Thoracic aorta (tissue), 2 donors: Measurements from ENCODE around the gene CAMSAP1. TPM values are rescaled to one million over a fixed set of nuclear protein-coding genes. Genes with fewer than 3 reads are reported as not detected.

Experiments
- ATAC-seq: fragments of 150-250 bp; one replicate; pipeline ENCODE4 v1.8.0; 2017; ENCODE audit warnings: low read depth; ENCODE audit not compliant: insufficient number of reproducible peaks, low FRiP score
- DNase-seq: peaks from one replicate; pipeline ENCODE4 v3.0.0-alpha.2; 2020; ENCODE audit warnings: low spot score
- H3K27ac ChIP-seq, 2 donors: fragments of 200-600 bp; sonication (generic); 1 replicate in 1 of 2; 2 replicates in 1 of 2; pipeline ENCODE4 v1.5.1; 2016; ENCODE audit warnings: mild to moderate bottlenecking in 2 of 2, moderate library complexity in 2 of 2
- H3K27me3 ChIP-seq: fragments of 200-600 bp; sonication (generic); replicated peaks from 2 replicates; pipeline ENCODE4 v1.6.0; 2016; ENCODE audit warnings: mild to moderate bottlenecking; ENCODE audit not compliant: insufficient read depth
- H3K36me3 ChIP-seq: fragments of 200-600 bp; sonication (generic); one replicate; pipeline ENCODE4 v1.5.1; 2016
- H3K4me1 ChIP-seq, 2 donors: fragments of 200-600 bp; sonication (generic); 1 replicate in 1 of 2; 2 replicates in 1 of 2; pipeline versions ENCODE4 v1.5.1 to v1.6.0; 2016; ENCODE audit warnings: low read depth in 2 of 2, mild to moderate bottlenecking in 1 of 2; ENCODE audit not compliant: control insufficient read depth in 1 of 2
- H3K4me3 ChIP-seq: fragments of 200-600 bp; sonication (generic); 2 replicates; pipeline ENCODE4 v1.5.1; 2016; ENCODE audit warnings: mild to moderate bottlenecking
- H3K9me3 ChIP-seq: fragments of 200-600 bp; sonication (generic); 2 replicates; pipeline ENCODE4 v1.5.1; 2016
- total RNA-seq, 2 donors: library from RNA; depleted of rRNA; stranded (reverse); fragments of >200 nt; gene quantifications; one replicate each; pipeline versions ENCODE4 v1.1.0 to v1.2.3, GENCODE V29; 2016
- TF ChIP-seq, protein P1 (sequence below): fragments of 200-600 bp; sonication (generic); IDR thresholded peaks from one replicate; pipeline ENCODE4 v1.5.1; 2019; ENCODE audit warnings: antibody characterized with exemption

CAMSAP1 gene, protein sequence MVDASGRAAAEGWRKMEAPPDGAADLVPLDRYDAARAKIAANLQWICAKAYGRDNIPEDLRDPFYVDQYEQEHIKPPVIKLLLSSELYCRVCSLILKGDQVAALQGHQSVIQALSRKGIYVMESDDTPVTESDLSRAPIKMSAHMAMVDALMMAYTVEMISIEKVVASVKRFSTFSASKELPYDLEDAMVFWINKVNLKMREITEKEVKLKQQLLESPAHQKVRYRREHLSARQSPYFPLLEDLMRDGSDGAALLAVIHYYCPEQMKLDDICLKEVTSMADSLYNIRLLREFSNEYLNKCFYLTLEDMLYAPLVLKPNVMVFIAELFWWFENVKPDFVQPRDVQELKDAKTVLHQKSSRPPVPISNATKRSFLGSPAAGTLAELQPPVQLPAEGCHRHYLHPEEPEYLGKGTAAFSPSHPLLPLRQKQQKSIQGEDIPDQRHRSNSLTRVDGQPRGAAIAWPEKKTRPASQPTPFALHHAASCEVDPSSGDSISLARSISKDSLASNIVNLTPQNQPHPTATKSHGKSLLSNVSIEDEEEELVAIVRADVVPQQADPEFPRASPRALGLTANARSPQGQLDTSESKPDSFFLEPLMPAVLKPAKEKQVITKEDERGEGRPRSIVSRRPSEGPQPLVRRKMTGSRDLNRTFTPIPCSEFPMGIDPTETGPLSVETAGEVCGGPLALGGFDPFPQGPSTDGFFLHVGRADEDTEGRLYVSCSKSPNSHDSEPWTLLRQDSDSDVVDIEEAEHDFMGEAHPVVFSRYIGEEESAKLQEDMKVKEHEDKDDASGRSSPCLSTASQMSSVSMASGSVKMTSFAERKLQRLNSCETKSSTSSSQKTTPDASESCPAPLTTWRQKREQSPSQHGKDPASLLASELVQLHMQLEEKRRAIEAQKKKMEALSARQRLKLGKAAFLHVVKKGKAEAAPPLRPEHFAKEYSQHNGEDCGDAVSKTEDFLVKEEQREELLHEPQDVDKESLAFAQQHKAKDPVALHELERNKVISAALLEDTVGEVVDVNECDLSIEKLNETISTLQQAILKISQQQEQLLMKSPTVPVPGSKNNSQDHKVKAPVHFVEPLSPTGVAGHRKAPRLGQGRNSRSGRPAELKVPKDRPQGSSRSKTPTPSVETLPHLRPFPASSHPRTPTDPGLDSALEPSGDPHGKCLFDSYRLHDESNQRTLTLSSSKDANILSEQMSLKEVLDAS (N-terminal part only)
- 10 to 100 TPM; 19.1 to 20.2 TPM for total RNA-seq

DNA sequence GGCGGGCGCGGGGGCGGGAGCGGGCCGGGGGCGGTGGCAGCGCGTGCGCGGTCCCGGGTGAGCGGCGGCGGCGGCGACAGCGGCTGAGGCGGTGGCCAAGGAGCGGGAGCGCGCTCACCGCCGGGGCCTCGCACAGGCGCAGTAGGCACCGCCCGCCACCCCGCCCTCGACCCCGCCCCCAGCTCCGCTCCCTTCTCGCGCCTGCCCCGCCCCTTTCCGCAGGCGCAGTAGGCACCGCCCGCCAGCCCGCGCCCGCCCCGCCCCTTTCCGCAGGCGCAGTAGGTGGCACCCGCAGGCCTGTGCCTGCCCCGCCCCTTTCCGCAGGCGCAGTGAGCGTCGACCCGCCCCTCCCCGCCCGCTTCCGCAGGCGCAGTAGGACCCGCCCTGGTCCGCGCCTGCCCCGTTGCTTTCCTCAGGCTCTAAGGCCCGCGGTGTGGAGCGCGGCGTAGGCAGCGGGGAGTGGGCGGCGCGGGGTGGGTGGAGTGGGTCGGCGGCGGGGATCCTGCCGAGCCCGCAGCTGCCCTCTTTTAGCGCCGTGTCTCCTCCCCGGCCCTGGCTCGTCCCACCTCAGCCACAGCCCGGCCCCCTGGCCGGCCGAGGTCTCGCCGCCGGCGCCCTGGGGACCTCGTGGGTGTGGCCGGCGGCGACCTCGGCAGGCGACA is at the start of gene CAMSAP1:
TSS of gene CAMSAP1 (minus strand) at position 116 of the 662 bp plus-strand sequence. CDS start 387 bp downstream, outside the sequence.
- ATAC-seq (peak; percentile 81), DNase-seq (peak; percentile 45)
- Histone ChIP-seq H3K36me3 (no peaks in the 10 kb centered on the region), H3K9me3 (no peaks in the 10 kb centered on the region), H3K4me1 (peaks cover 24 to 35% of the 10 kb centered on the region in 2 donors), H3K27me3 (no peaks in the 10 kb centered on the region), H3K27ac (peak within 1 kb of the TSS; percentile 16 to 57), H3K4me3 (peak within 1 kb of the TSS; percentile 78)
- TF ChIP-seq, protein P1, sequence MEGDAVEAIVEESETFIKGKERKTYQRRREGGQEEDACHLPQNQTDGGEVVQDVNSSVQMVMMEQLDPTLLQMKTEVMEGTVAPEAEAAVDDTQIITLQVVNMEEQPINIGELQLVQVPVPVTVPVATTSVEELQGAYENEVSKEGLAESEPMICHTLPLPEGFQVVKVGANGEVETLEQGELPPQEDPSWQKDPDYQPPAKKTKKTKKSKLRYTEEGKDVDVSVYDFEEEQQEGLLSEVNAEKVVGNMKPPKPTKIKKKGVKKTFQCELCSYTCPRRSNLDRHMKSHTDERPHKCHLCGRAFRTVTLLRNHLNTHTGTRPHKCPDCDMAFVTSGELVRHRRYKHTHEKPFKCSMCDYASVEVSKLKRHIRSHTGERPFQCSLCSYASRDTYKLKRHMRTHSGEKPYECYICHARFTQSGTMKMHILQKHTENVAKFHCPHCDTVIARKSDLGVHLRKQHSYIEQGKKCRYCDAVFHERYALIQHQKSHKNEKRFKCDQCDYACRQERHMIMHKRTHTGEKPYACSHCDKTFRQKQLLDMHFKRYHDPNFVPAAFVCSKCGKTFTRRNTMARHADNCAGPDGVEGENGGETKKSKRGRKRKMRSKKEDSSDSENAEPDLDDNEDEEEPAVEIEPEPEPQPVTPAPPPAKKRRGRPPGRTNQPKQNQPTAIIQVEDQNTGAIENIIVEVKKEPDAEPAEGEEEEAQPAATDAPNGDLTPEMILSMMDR, result no peak

DNA sequence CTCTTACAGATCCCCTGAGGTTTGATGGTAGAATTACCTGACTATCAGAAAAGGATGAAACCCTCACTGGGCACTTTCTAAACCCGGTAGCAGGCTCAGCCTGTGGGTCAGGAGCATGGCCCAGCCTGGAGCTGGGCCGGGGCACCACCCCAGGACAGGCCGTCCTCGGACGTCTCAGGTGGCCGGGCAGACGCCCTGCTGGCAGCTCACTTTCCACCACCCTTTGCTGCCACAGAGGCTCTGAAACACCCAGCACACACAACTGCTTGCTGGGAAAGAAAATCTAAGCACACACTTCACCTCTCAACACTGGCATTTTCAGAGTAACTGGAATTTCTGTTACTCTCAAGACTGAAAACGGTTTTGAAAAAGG is 49.4 kb upstream of the CAMSAP1 start:
- Histone ChIP-seq H3K9me3 (no peaks in the 10 kb centered on the region), H3K27me3 (no peaks in the 10 kb centered on the region), H3K27ac (no peak overlapping the region), H3K4me1 (peaks cover 3 to 16% of the 10 kb centered on the region in 2 donors), H3K4me3 (no peak overlapping the region), H3K36me3 (peaks cover 17% of the 10 kb centered on the region)
- DNase-seq, result no peak
- ATAC-seq, result no peak
- TF ChIP-seq, protein P1, result no peak

DNA sequence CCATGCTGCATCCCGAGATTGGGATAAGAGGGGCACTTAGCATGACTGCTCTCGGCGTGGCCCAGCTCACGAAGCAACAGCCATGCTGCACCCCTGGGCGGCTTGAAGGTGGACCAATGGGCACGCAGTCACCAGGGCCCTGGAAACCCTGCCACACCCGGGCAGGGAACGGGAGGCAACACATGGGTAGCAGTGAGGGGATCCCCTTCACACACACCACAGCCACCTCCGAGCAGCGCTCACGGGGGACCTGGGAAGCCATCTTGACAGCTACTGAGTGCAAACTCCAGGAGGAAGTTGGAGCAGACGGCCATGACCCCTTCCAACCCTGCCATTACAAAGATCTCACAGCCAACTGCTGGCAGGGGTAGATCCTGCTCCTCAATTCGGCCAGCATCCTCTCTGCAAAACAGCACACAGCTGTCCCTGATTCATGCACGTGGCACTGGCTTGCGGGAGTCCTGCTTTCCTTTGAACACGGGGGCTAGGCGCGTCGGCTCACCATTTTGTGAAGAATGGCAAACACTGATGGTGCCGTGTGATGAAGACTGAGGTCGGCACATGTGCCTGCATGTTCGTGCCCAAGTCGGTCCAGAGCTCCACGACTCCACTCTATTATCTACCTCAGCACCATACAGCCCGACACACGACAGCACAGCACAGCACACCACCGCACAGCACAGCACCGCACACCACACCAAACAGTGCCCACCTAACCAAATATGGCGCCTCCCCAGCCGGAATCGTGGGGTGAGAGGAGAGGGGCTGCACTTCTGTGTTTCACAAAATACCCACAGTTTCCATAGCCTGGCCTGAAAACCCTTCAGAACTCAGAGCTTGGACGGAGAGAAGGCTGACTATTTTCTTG is 48.8 kb upstream of the CAMSAP1 start:
- ATAC-seq, result no peak
- no peaks in the 10 kb centered on the region for H3K9me3 ChIP-seq

DNA sequence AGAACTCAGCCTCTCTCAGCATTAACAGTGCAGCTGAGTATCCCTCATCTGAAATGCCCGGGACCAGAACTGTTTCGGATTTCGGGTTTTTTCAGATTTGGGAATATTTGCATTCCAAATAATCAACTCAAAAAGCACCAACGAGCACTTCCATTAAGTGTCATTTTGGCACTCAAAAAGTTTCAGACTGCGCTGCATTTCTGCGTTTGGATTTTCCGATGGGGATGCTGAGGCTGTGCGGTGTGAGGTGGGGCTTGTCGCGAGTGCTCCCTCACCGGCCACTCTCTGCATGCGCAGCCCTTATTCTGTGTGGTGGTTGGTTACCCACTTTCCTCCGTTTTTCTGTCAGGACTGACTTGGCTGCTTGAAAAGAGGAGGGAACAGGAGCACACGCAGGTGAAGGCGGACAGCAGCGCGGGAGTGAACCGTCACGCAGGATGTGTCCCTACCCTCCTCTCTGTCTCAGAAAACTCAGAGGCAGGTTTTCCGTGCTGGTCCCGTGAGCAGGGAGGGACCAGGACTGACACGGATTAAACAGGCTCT is 45.4 kb upstream of the CAMSAP1 start:
- Histone ChIP-seq H3K4me1 (no peaks in the 10 kb centered on the region), H3K36me3 (peaks cover 27% of the 10 kb centered on the region), H3K4me3 (no peak overlapping the region), H3K27me3 (no peaks in the 10 kb centered on the region), H3K9me3 (no peaks in the 10 kb centered on the region), H3K27ac (no peak overlapping the region)
- ATAC-seq (no peak), DNase-seq (no peak)
- TF ChIP-seq, protein P1, result no peak

More for the DNA sequence above, 48.8 kb upstream of the CAMSAP1 start:
- Histone ChIP-seq H3K4me1 (peaks cover 0 to 13% of the 10 kb centered on the region in 2 donors), H3K27me3 (no peaks in the 10 kb centered on the region), H3K4me3 (no peak overlapping the region), H3K27ac (no peak overlapping the region), H3K36me3 (peaks cover 17% of the 10 kb centered on the region)
- no peak for DNase-seq
- TF ChIP-seq, protein P1, result no peak
